PC-9 (cell line): ENCODE measurements around the gene ARIH1.

ENCODE experiments used
- CTCF ChIP-seq: fragments of 200-600 bp; sonication (generic); conservative IDR thresholded peaks from 2 replicates; pipeline ENCODE4 v1.6.1; 2017; ENCODE audit warnings: mixed run types, antibody characterized with exemption, mild to moderate bottlenecking, moderate library complexity
- EZH2 ChIP-seq: fragments of 200-600 bp; sonication (generic); IDR thresholded peaks from 2 replicates; pipeline ENCODE4 v1.8.0; 2017; ENCODE audit warnings: antibody characterized with exemption, low read depth

- TF ChIP-seq CTCF = no peak
- TF ChIP-seq EZH2 = no peak
Observed at GRCh38 chr15:72535911-72536310, 61.8 kb downstream of the ARIH1 start.
